Neural progenitor cell (in vitro differentiated cells): ENCODE data around the gene PRSS36. TPM values are rescaled to one million over a fixed set of nuclear protein-coding genes. Genes with fewer than 3 reads are reported as not detected.
"Not testable (repeated sequence)": the region's sequence is repeated elsewhere in the genome, so short reads cannot be mapped to it uniquely, and the experiment has no call there.

Source experiments
- DNase-seq: peaks from one replicate; pipeline ENCODE4 v3.0.0-alpha.2; 2016; ENCODE audit warnings: low spot score
- H2AFZ ChIP-seq: fragments of 200-600 bp; sonication (generic); replicated peaks from 2 replicates; pipeline ENCODE4 v1.6.1; 2016; ENCODE audit warnings: antibody characterized with exemption
- H3F3A ChIP-seq: fragments of 200-600 bp; sonication (generic); 2 replicates; pipeline ENCODE4 v1.6.1; 2016; ENCODE audit warnings: antibody characterized with exemption, low read depth
- H3K27ac ChIP-seq: fragments of 200-600 bp; sonication (generic); 2 replicates; pipeline ENCODE4 v1.5.1; 2016; ENCODE audit warnings: mild to moderate bottlenecking
- H3K27me3 ChIP-seq: fragments of 200-600 bp; sonication (generic); 2 replicates; pipeline ENCODE4 v1.6.1; 2016; ENCODE audit warnings: mild to moderate bottlenecking, moderate library complexity
- H3K36me3 ChIP-seq: fragments of 200-600 bp; sonication (generic); 2 replicates; pipeline ENCODE4 v1.5.1; 2016
- H3K4me1 ChIP-seq: fragments of 200-600 bp; sonication (generic); 2 replicates; pipeline ENCODE4 v1.6.1; 2016; ENCODE audit warnings: mixed run types
- H3K4me2 ChIP-seq: fragments of 200-600 bp; sonication (generic); 2 replicates; pipeline ENCODE4 v1.6.1; 2016
- H3K4me3 ChIP-seq: fragments of 200-600 bp; sonication (generic); 2 replicates; pipeline ENCODE4 v1.5.1; 2016
- H3K79me2 ChIP-seq: fragments of 200-600 bp; sonication (generic); 2 replicates; pipeline ENCODE4 v1.6.1; 2016; ENCODE audit warnings: low read depth
- H3K9ac ChIP-seq: fragments of 200-600 bp; sonication (generic); 2 replicates; pipeline ENCODE4 v1.6.1; 2016
- H3K9me3 ChIP-seq: fragments of 200-600 bp; sonication (generic); 2 replicates; pipeline ENCODE4 v1.5.1; 2016; ENCODE audit warnings: low read depth
- H4K20me1 ChIP-seq: fragments of 200-600 bp; sonication (generic); 2 replicates; pipeline ENCODE4 v1.6.1; 2016; ENCODE audit warnings: low read depth
- H3K27ac Mint-ChIP-seq: 3 replicates; pipeline ENCODE4 v1.8.0; 2021; ENCODE audit warnings: mixed read lengths
- H3K27me3 Mint-ChIP-seq: 2 replicates; pipeline ENCODE4 v1.8.0; 2022; ENCODE audit warnings: low read depth, mild to moderate bottlenecking, inconsistent platforms, moderate library complexity, mixed read lengths; ENCODE audit not compliant: insufficient read depth
- H3K36me3 Mint-ChIP-seq: 3 replicates; pipeline ENCODE4 v1.8.0; 2021; ENCODE audit warnings: mixed read lengths
- H3K4me1 Mint-ChIP-seq: 3 replicates; pipeline ENCODE4 v1.8.0; 2021; ENCODE audit warnings: mixed read lengths
- H3K4me3 Mint-ChIP-seq: 3 replicates; pipeline ENCODE4 v1.8.0; 2021; ENCODE audit warnings: mild to moderate bottlenecking, moderate library complexity, mixed read lengths
- H3K9me3 Mint-ChIP-seq: 3 replicates; pipeline ENCODE4 v1.8.0; 2020; ENCODE audit warnings: mixed read lengths
- CTCF ChIP-seq: fragments of 200-600 bp; sonication (generic); IDR thresholded peaks from 2 replicates; pipeline ENCODE4 v1.5.1; 2017; ENCODE audit warnings: antibody characterized with exemption, mild to moderate bottlenecking
- EZH2 ChIP-seq: fragments of 200-600 bp; sonication (generic); IDR thresholded peaks from 2 replicates; pipeline ENCODE4 v1.6.1; 2017; ENCODE audit warnings: antibody characterized with exemption, mild to moderate bottlenecking, moderate library complexity
- EZH2phosphoT487 ChIP-seq: fragments of 200-600 bp; sonication (generic); IDR thresholded peaks from 2 replicates; pipeline ENCODE4 v1.6.1; 2017; ENCODE audit warnings: antibody characterized with exemption
- total RNA-seq: library from RNA; depleted of rRNA; stranded (reverse); fragments of >200 nt; gene quantifications from 2 replicates; pipeline ENCODE4 v1.2.3, GENCODE V29; 2015; ENCODE audit warnings: low replicate concordance

The PRSS36 gene
- total RNA-seq, 1 donor from 2014 or later: 0.30 TPM

GRCh38 chr16:31141489-31142108, 8.3 kb downstream of the PRSS36 start:
- no peak overlapping the region for H3K9ac ChIP-seq
- H3K27ac Mint-ChIP-seq: peak overlapping the region; percentile 83
- no peak for TF ChIP-seq CTCF
- no peak for TF ChIP-seq EZH2
- no peak for TF ChIP-seq EZH2phosphoT487

GRCh38 chr16:31141071-31141469, 8.8 kb downstream of the PRSS36 start:
- peaks cover 23% of the 10 kb centered on the region for H3K4me1 Mint-ChIP-seq
- not testable (repeated sequence) for H3K9me3 Mint-ChIP-seq, H3K27ac ChIP-seq, H3K9ac ChIP-seq, H2AFZ ChIP-seq, H4K20me1 ChIP-seq, H3K79me2 ChIP-seq, H3K36me3 Mint-ChIP-seq, H3K4me3 ChIP-seq, H3K36me3 ChIP-seq, DNase-seq, H3K9me3 ChIP-seq, H3K4me1 ChIP-seq
- peak overlapping the region; percentile 82 for H3K4me3 Mint-ChIP-seq
- peak overlapping the region; percentile 10 for H3K27ac Mint-ChIP-seq
- peak overlapping the region; percentile 69 for H3K4me2 ChIP-seq
- peaks cover 21% of the 10 kb centered on the region for H3K27me3 ChIP-seq
- peaks cover 12% of the 10 kb centered on the region for H3K27me3 Mint-ChIP-seq
- H3F3A ChIP-seq: peaks cover 14% of the 10 kb centered on the region

More at GRCh38 chr16:31141489-31142108, 8.3 kb downstream of the PRSS36 start:
- Mint-ChIP-seq H3K4me3 (peak overlapping the region; percentile 82), H3K36me3 (no peaks in the 10 kb centered on the region), H3K4me1 (peaks cover 22% of the 10 kb centered on the region), H3K27me3 (peaks cover 9% of the 10 kb centered on the region), H3K9me3 (no peaks in the 10 kb centered on the region)
- H3K4me1 ChIP-seq: peaks cover 5% of the 10 kb centered on the region
- H3K4me3 ChIP-seq: peak overlapping the region; percentile 42
- peaks cover 14% of the 10 kb centered on the region for H3F3A ChIP-seq
- no peaks in the 10 kb centered on the region for H3K79me2 ChIP-seq
- peak overlapping the region; percentile 69 for H3K4me2 ChIP-seq
- H3K36me3 ChIP-seq: no peaks in the 10 kb centered on the region
- H4K20me1 ChIP-seq: no peaks in the 10 kb centered on the region
- peak overlapping the region; percentile 15 for H3K27ac ChIP-seq
- H3K27me3 ChIP-seq: peaks cover 26% of the 10 kb centered on the region
- no peak for DNase-seq
- no peak overlapping the region for H2AFZ ChIP-seq
- H3K9me3 ChIP-seq: no peaks in the 10 kb centered on the region

GRCh38 chr16:31138621-31139578, 11.0 kb downstream of the PRSS36 start:
- H3K4me3 Mint-ChIP-seq: no peak overlapping the region
- H3K27ac Mint-ChIP-seq: no peak overlapping the region
- peak; percentile 17 for DNase-seq
- Histone ChIP-seq H3F3A (peaks cover 28% of the 10 kb centered on the region), H2AFZ (no peak overlapping the region), H3K27me3 (peaks cover 13% of the 10 kb centered on the region), H3K4me1 (peaks cover 22% of the 10 kb centered on the region), H4K20me1 (peaks cover under 1% of the 10 kb centered on the region), H3K4me3 (no peak overlapping the region), H3K79me2 (no peaks in the 10 kb centered on the region), H3K27ac (no peak overlapping the region), H3K9me3 (no peaks in the 10 kb centered on the region), H3K4me2 (no peak overlapping the region), H3K36me3 (no peaks in the 10 kb centered on the region), H3K9ac (no peak overlapping the region)
- H3K4me1 Mint-ChIP-seq: peaks cover 37% of the 10 kb centered on the region
- H3K27me3 Mint-ChIP-seq: peaks cover 6% of the 10 kb centered on the region
- no peaks in the 10 kb centered on the region for H3K36me3 Mint-ChIP-seq
- no peaks in the 10 kb centered on the region for H3K9me3 Mint-ChIP-seq
- TF ChIP-seq CTCF (no peak), EZH2 (no peak), EZH2phosphoT487 (no peak)

GRCh38 chr16:31136822-31137499, 12.9 kb downstream of the PRSS36 start:
- not testable (repeated sequence) for H4K20me1 ChIP-seq, H3K27ac Mint-ChIP-seq, H3K27me3 ChIP-seq, H3K4me2 ChIP-seq, H3K9me3 Mint-ChIP-seq, H3K4me3 Mint-ChIP-seq, H3K9me3 ChIP-seq, H3K9ac ChIP-seq, H3K36me3 Mint-ChIP-seq, H3K27ac ChIP-seq, H3K36me3 ChIP-seq, H3K27me3 Mint-ChIP-seq, H3K4me3 ChIP-seq, H2AFZ ChIP-seq, H3K79me2 ChIP-seq, DNase-seq
- Histone ChIP-seq H3K4me1 (peaks cover 22% of the 10 kb centered on the region), H3F3A (peaks cover 29% of the 10 kb centered on the region)
- H3K4me1 Mint-ChIP-seq: peaks cover 44% of the 10 kb centered on the region
